HepG2 (cell line): ENCODE measurements around the gene MXRA8. TPM values are rescaled to one million over a fixed set of nuclear protein-coding genes. Genes with fewer than 3 reads are reported as not detected.

ENCODE experiments used
- ESRRA ChIP-seq: sonication (generic); formaldehyde crosslinking; IDR thresholded peaks from 2 replicates; pipeline ENCODE4 v1.5.1; 2020; ENCODE audit warnings: mild to moderate bottlenecking, low read depth, missing genetic modification reagents
- MEF2D ChIP-seq: sonication (generic); formaldehyde crosslinking; IDR thresholded peaks from 2 replicates; pipeline ENCODE4 v1.5.1; 2020; ENCODE audit warnings: mild to moderate bottlenecking, missing genetic modification reagents
- NCOR1 ChIP-seq: fragments of 200-600 bp; sonication (generic); IDR thresholded peaks from 2 replicates; pipeline ENCODE4 v1.7.0; 2017; ENCODE audit warnings: antibody characterized with exemption, low read length, borderline replicate concordance
- NFIB ChIP-seq: sonication (generic); formaldehyde crosslinking; IDR thresholded peaks from 2 replicates; pipeline ENCODE4 v1.9.0; 2021; ENCODE audit warnings: missing genetic modification reagents, mild to moderate bottlenecking, borderline replicate concordance
- NR2F2 ChIP-seq: IDR thresholded peaks from 2 replicates; pipeline ENCODE4 v1.6.1; 2012; ENCODE audit warnings: low read depth, inconsistent platforms, borderline replicate concordance
- PCBP2 ChIP-seq: fragments of 200-400 bp; formaldehyde crosslinking; optimal IDR thresholded peaks from 2 replicates; pipeline ENCODE3; 2018; ENCODE audit warnings: low read length, low read depth; ENCODE audit not compliant: poor library complexity, severe bottlenecking
- SAP130 ChIP-seq: IDR thresholded peaks from 2 replicates; pipeline ENCODE4 v1.6.1; 2016; ENCODE audit warnings: low read depth
- SRSF4 ChIP-seq: fragments of 200-400 bp; formaldehyde crosslinking; IDR thresholded peaks from one replicate; pipeline ENCODE4 v1.6.1; 2018; ENCODE audit warnings: mild to moderate bottlenecking, low read depth, low read length, moderate library complexity; ENCODE audit not compliant: poor library complexity, severe bottlenecking
- TBX2 ChIP-seq: sonication (generic); formaldehyde crosslinking; IDR thresholded peaks from 2 replicates; pipeline ENCODE4 v1.5.0; 2020; ENCODE audit warnings: missing genetic modification reagents, mild to moderate bottlenecking, borderline replicate concordance
- THAP11 ChIP-seq: IDR thresholded peaks from 2 replicates; pipeline ENCODE4 v1.6.1; 2016; ENCODE audit warnings: missing biosample characterization, missing genetic modification reagents
- ZBTB20 ChIP-seq: sonication (generic); formaldehyde crosslinking; IDR thresholded peaks from 2 replicates; pipeline ENCODE4 v1.8.1; 2023; ENCODE audit warnings: missing genetic modification reagents, low read depth, mild to moderate bottlenecking, borderline replicate concordance
- ZBTB42 ChIP-seq: sonication (generic); formaldehyde crosslinking; IDR thresholded peaks from 2 replicates; pipeline ENCODE4 v1.5.0; 2020; ENCODE audit warnings: mild to moderate bottlenecking, missing genetic modification reagents
- ZFAT ChIP-seq: sonication (generic); formaldehyde crosslinking; conservative IDR thresholded peaks from 2 replicates; pipeline ENCODE4 v1.8.1; 2023; ENCODE audit warnings: missing genetic modification reagents, inconsistent platforms
- ZNF329 ChIP-seq: sonication (generic); formaldehyde crosslinking; IDR thresholded peaks from 2 replicates; pipeline ENCODE4 v1.9.0; 2021; ENCODE audit warnings: low read depth, mild to moderate bottlenecking, missing genetic modification reagents
- ZNF546 ChIP-seq: sonication (generic); formaldehyde crosslinking; conservative IDR thresholded peaks from 2 replicates; pipeline ENCODE4 v1.8.1; 2023; ENCODE audit warnings: mild to moderate bottlenecking, missing genetic modification reagents
- ZNF552 ChIP-seq: sonication (generic); formaldehyde crosslinking; IDR thresholded peaks from 2 replicates; pipeline ENCODE4 v1.9.0; 2022; ENCODE audit warnings: missing genetic modification reagents, mild to moderate bottlenecking, borderline replicate concordance
- ZNF572 ChIP-seq: sonication (generic); formaldehyde crosslinking; IDR thresholded peaks from 2 replicates; pipeline ENCODE4 v1.5.1; 2020; ENCODE audit warnings: mild to moderate bottlenecking, missing genetic modification reagents
- ZNF713 ChIP-seq: sonication (generic); formaldehyde crosslinking; IDR thresholded peaks from 2 replicates; pipeline ENCODE4 v1.4.0; 2020; ENCODE audit warnings: mild to moderate bottlenecking, missing genetic modification reagents
- ZSCAN25 ChIP-seq: sonication (generic); formaldehyde crosslinking; IDR thresholded peaks from 2 replicates; pipeline ENCODE4 v1.8.0; 2022; ENCODE audit warnings: mild to moderate bottlenecking, missing genetic modification reagents
- polyA plus RNA-seq, 8 experiments: library from polyadenylated mRNA; depleted of rRNA in 3 of 8; stranded (reverse) in 7 of 8; unstranded in 1 of 8; fragments of >200 nt; fragmentation: Illumina TruSeq in 4 of 8; extraction: Trizol in 4 of 8; gene quantifications; 2 replicates each; pipeline versions ENCODE4 v1.2.1 to v1.2.3, GENCODE V29; 2011 to 2016; ENCODE audit warnings: low read depth in 4 of 8, missing spikeins in 1 of 8, mixed read lengths in 1 of 8; ENCODE audit not compliant: insufficient read depth in 1 of 8
- total RNA-seq, 5 experiments: library from RNA; depleted of rRNA; stranded (reverse); fragments of >200 nt; fragmentation: Illumina TruSeq; extraction: Trizol; gene quantifications; 2 replicates each; pipeline ENCODE4 v1.2.3, GENCODE V29; 2016; ENCODE audit warnings: low read depth in 1 of 5
- TF ChIP-seq, protein P1 (sequence below): sonication (generic); formaldehyde crosslinking; IDR thresholded peaks from 2 replicates; pipeline ENCODE4 v1.8.0; 2022; ENCODE audit warnings: mild to moderate bottlenecking, missing genetic modification reagents, borderline replicate concordance
- TF ChIP-seq, protein P2 (sequence below): sonication (generic); formaldehyde crosslinking; IDR thresholded peaks from 2 replicates; pipeline ENCODE4 v1.5.1; 2020; ENCODE audit warnings: mild to moderate bottlenecking, missing genetic modification reagents, borderline replicate concordance
- TF ChIP-seq, protein P3 (sequence below): sonication (generic); IDR thresholded peaks from 2 replicates; pipeline ENCODE4 v1.6.1; 2016; ENCODE audit warnings: low read depth, borderline replicate concordance

The MXRA8 gene
- total and polyA plus RNA-seq, 2 of the 13 experiments (the other 11 are each of a cell fraction or from before 2014, with no cell fraction given) = 19.8 to 44.8 TPM

DNA sequence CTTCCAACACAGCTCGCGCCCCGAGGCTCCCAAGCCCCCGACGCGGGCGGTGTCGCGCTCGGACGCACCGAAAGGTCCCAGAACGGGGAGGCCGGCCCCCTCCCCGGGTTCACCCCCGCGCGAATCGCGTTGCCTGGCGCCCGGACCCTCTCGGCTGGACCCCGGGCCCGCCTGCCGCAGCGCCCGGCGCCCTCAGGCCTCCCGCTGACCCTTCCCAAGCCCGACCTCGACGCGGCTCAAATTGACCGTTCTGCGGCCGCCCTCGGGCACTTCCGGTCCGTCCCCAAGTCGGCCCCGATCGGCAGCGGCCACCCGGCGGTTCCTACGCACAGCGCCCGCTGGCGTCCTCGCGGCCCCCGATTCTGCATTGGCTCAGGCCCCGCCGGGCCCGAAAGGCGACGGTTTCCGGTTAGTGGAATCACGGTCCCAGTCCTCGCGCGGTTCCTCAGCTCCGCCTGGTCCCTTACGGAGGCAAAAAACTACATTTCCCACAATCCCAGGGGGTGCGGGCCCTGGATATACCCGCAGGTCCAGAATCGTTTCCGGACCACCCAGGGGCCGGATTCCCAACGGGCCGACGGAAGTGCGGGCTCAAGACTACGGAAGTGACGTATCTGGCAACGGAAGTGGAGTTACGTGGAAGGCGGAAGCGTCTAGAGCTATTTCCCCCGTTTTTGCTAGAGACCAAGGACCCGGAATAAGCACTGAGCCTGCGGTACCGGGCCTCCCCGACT lies 16.7 kb upstream of the MXRA8 start, which contains the start of gene AURKAIP1 (continued):
- TF ChIP-seq SAP130 (peak; percentile 91), NFIB (CRISPR knock-in tag) (no peak), ZNF546 (CRISPR knock-in tag) (peak; percentile 90), ZNF572 (CRISPR knock-in tag) (peak; percentile 88; the same call in 1 of the 2 replicates), PCBP2 (no peak), THAP11 (CRISPR knock-in tag) (peak; percentile 99), ZSCAN25 (peak; percentile 90), SRSF4 (no peak), ZBTB42 (CRISPR knock-in tag) (peak; percentile 77; the same call in 1 of the 2 replicates), ZBTB20 (CRISPR knock-in tag) (peak; percentile 69), NR2F2 (peak; percentile 59; the same call in 1 of the 2 replicates), ESRRA (CRISPR knock-in tag) (peak; percentile 80; the same call in 1 of the 2 replicates), ZFAT (CRISPR knock-in tag) (no peak), NCOR1 (no peak), ZNF552 (peak; percentile 91), TBX2 (peak; percentile 93), ZNF713 (CRISPR knock-in tag) (peak; percentile 85; the same call in 1 of the 2 replicates), MEF2D (CRISPR knock-in tag) (peak; percentile 70), ZNF329 (CRISPR knock-in tag) (no peak)
- TF ChIP-seq, protein P1, sequence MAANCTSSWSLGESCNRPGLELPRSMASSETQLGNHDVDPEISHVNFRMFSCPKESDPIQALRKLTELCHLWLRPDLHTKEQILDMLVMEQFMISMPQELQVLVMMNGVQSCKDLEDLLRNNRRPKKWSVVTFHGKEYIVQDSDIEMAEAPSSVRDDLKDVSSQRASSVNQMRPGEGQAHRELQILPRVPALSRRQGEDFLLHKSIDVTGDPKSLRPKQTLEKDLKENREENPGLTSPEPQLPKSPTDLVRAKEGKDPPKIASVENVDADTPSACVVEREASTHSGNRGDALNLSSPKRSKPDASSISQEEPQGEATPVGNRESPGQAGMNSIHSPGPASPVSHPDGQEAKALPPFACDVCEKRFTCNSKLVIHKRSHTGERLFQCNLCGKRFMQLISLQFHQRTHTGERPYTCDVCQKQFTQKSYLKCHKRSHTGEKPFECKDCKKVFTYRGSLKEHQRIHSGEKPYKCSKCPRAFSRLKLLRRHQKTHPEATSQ (CRISPR knock-in tag) = peak; percentile 44; the same call in 1 of the 2 replicates
- TF ChIP-seq, protein P2, sequence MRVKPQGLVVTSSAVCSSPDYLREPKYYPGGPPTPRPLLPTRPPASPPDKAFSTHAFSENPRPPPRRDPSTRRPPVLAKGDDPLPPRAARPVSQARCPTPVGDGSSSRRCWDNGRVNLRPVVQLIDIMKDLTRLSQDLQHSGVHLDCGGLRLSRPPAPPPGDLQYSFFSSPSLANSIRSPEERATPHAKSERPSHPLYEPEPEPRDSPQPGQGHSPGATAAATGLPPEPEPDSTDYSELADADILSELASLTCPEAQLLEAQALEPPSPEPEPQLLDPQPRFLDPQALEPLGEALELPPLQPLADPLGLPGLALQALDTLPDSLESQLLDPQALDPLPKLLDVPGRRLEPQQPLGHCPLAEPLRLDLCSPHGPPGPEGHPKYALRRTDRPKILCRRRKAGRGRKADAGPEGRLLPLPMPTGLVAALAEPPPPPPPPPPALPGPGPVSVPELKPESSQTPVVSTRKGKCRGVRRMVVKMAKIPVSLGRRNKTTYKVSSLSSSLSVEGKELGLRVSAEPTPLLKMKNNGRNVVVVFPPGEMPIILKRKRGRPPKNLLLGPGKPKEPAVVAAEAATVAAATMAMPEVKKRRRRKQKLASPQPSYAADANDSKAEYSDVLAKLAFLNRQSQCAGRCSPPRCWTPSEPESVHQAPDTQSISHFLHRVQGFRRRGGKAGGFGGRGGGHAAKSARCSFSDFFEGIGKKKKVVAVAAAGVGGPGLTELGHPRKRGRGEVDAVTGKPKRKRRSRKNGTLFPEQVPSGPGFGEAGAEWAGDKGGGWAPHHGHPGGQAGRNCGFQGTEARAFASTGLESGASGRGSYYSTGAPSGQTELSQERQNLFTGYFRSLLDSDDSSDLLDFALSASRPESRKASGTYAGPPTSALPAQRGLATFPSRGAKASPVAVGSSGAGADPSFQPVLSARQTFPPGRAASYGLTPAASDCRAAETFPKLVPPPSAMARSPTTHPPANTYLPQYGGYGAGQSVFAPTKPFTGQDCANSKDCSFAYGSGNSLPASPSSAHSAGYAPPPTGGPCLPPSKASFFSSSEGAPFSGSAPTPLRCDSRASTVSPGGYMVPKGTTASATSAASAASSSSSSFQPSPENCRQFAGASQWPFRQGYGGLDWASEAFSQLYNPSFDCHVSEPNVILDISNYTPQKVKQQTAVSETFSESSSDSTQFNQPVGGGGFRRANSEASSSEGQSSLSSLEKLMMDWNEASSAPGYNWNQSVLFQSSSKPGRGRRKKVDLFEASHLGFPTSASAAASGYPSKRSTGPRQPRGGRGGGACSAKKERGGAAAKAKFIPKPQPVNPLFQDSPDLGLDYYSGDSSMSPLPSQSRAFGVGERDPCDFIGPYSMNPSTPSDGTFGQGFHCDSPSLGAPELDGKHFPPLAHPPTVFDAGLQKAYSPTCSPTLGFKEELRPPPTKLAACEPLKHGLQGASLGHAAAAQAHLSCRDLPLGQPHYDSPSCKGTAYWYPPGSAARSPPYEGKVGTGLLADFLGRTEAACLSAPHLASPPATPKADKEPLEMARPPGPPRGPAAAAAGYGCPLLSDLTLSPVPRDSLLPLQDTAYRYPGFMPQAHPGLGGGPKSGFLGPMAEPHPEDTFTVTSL (CRISPR knock-in tag) = no peak; the same call in 1 of the 2 replicates
- TF ChIP-seq, protein P3, sequence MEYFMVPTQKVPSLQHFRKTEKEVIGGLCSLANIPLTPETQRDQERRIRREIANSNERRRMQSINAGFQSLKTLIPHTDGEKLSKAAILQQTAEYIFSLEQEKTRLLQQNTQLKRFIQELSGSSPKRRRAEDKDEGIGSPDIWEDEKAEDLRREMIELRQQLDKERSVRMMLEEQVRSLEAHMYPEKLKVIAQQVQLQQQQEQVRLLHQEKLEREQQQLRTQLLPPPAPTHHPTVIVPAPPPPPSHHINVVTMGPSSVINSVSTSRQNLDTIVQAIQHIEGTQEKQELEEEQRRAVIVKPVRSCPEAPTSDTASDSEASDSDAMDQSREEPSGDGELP = peak; percentile 49; the same call in 1 of the 2 replicates
